Kidney epithelial cell (primary cell): ENCODE data around the gene ADTRP. TPM values are rescaled to one million over a fixed set of nuclear protein-coding genes. Genes with fewer than 3 reads are reported as not detected.

Source experiments
- DNase-seq: peaks from one replicate; pipeline ENCODE4 v3.0.0-alpha.2; 2010; ENCODE audit warnings: low read depth
- H3K27me3 ChIP-seq: 2 replicates; pipeline ENCODE4 v1.6.0; 2011; ENCODE audit warnings: low read length; ENCODE audit not compliant: control insufficient read depth, insufficient read depth
- H3K36me3 ChIP-seq: 2 replicates; pipeline ENCODE4 v1.5.1; 2011; ENCODE audit warnings: low read length; ENCODE audit not compliant: control insufficient read depth, insufficient read depth
- H3K4me3 ChIP-seq: 2 replicates; pipeline ENCODE4 v1.5.1; 2011; ENCODE audit warnings: low read depth, mild to moderate bottlenecking, control low read depth, low read length
- CTCF ChIP-seq: IDR thresholded peaks from 2 replicates; pipeline ENCODE4 v1.5.1; 2011; ENCODE audit warnings: mild to moderate bottlenecking, moderate library complexity, low read length, control low read depth, inconsistent platforms; ENCODE audit not compliant: insufficient read depth, poor library complexity, severe bottlenecking
- total RNA-seq: library from RNA; depleted of rRNA; stranded (reverse); fragments of >200 nt; gene quantifications from 2 replicates; pipeline ENCODE4 v1.2.3, GENCODE V29; 2015

ADTRP gene
- total RNA-seq, 1 donor from 2014 or later, result 4.6 TPM

DNA sequence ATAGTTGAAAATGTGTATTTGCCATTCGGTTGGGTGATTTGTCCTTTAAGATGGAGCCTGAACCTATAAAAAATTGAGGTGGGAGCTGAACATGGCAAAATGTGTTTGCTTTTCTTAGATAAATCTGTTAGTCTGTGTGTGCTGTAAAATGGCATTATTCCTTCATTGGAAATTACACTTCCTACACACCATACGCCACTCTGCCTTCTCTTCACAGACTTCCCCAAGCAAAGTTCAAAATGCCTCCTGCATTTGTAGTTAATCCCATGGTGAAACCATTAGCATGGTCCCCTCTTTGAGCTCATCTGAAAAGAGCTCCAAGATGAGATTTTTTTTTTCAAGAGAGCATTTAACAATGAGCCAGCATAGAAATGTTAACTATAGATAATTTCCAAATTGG lies 567 bp downstream of the ADTRP start:
- no peak overlapping the region for H3K4me3 ChIP-seq
- no peak for DNase-seq
- H3K27me3 ChIP-seq, result no peaks in the 10 kb centered on the region
- no peaks in the 10 kb centered on the region for H3K36me3 ChIP-seq
- no peak for TF ChIP-seq CTCF

DNA sequence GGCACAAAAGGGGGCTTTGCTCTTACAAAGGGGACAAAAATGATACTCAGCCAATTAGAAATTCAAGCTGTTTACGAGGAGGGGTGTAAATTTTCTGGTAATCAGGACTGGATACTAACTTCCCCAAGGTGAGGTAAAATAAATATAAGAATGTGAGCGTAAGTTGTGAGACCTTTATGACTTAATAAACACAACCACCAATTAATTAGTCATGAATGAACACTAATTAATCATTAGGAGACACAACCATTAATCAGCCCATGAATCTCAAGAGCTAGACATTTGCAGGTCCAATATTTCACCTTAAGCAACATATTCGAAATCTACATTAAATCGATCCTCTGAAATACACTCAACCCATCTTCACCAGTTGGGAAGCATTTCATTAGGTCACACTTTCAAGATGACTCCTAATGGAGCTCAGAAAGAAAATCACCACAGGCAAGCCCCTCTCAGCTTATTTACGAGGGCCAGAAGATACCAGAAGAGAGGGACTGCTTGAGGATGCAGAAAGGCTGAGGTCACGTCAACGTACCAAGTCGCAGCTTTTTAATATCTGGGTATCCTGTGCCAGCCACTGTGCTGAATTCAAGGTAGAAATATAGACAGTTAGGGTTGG lies 2.7 kb downstream of the ADTRP start:
- Histone ChIP-seq H3K36me3 (no peaks in the 10 kb centered on the region), H3K4me3 (no peak overlapping the region), H3K27me3 (no peaks in the 10 kb centered on the region)
- TF ChIP-seq CTCF, result no peak
- no peak for DNase-seq

DNA sequence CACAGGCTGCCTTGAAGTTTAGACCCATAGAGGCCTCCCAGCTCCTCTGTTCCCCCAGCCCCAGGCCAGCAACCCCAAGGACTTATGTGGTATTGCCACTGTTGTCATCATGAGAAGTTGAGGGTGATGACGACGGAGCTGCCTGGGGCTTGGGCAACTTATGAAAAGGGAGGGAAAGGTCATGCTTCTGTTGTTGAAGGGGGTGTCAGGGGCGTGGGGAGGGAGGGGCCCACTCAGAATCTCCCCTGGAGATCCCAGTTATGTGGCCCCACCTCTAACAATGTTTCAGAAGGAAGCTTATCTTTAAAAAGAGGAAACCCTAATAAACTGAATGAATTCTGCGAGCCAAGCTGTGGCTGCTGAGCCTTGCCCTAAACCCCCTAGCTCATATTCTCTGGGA lies 4.2 kb downstream of the ADTRP start:
- Histone ChIP-seq H3K4me3 (no peak overlapping the region), H3K27me3 (no peaks in the 10 kb centered on the region)
- TF ChIP-seq CTCF, result no peak

GRCh38 chr6:11773581-11773980 lies 5.0 kb downstream of the ADTRP start:
- Histone ChIP-seq H3K4me3 (no peak overlapping the region), H3K36me3 (no peaks in the 10 kb centered on the region), H3K27me3 (no peaks in the 10 kb centered on the region)
- no peak for DNase-seq
- TF ChIP-seq CTCF, result no peak

More for the DNA sequence above, 4.2 kb downstream of the ADTRP start:
- no peak for DNase-seq
- H3K36me3 ChIP-seq, result no peaks in the 10 kb centered on the region

- no peak for DNase-seq
- Histone ChIP-seq H3K36me3 (no peaks in the 10 kb centered on the region), H3K4me3 (no peak overlapping the region), H3K27me3 (no peaks in the 10 kb centered on the region)
- TF ChIP-seq CTCF, result no peak
Measured at GRCh38 chr6:11773013-11773412, 5.6 kb downstream of the ADTRP start.

GRCh38 chr6:11772109-11772825 lies 6.3 kb downstream of the ADTRP start:
- H3K36me3 ChIP-seq, result no peaks in the 10 kb centered on the region
- H3K4me3 ChIP-seq, result no peak overlapping the region
- peak; percentile 96 for DNase-seq
- TF ChIP-seq CTCF, result no peak
- H3K27me3 ChIP-seq, result no peaks in the 10 kb centered on the region
